ENCODE results near the gene NPL. TPM values are rescaled to one million over a fixed set of nuclear protein-coding genes. Genes with fewer than 3 reads are reported as not detected.
A peak's percentile ranks its signal among the peaks of the same experiment; 100 is the strongest.

The NPL gene
- total and polyA plus RNA-seq, 12 donors: 1.4 to 26.5 (median 3.1) TPM

GRCh38 chr1:182784556-182785171 is 4.9 kb upstream of the NPL start:
- Histone ChIP-seq H3K9me3 (no peaks in the 10 kb centered on the region), H3K4me1 (peaks cover 0 to 21% (median under 1%) of the 10 kb centered on the region in 9 donors), H3K27me3 (no peaks in the 10 kb centered on the region), H3K27ac (no peak overlapping the region), H3K36me3 (no peaks in the 10 kb centered on the region), H3K4me3 (no peak overlapping the region)
- intact Hi-C loops (cut with DNase I): loop anchor here (1.0 to 10.0 kb wide), 11 partner anchors 107 to 702 kb away; partner anchors contain the start of gene RGSL1 (in 1 of the 10)
- DNase-seq (peak in 1 of 2 donors; percentile 30), ATAC-seq (no peak)
- TF ChIP-seq CTCF (IDR thresholded peaks at IDR 0.05): peak; percentile 45 to 87 (median 78)
- WGBS, 2 donors: 38 to 51% methylated on average over 4 of the region's 4 CpGs

GRCh38 chr1:182785181-182785580 is 4.4 kb upstream of the NPL start:
- H3K27ac ChIP-seq: no peak overlapping the region
- WGBS, 2 donors: 74 to 78% methylated on average over 2 of the region's 2 CpGs
- H3K27me3 ChIP-seq: no peaks in the 10 kb centered on the region
- intact Hi-C loops (cut with DNase I): loop anchor here (2.0 to 10.0 kb wide), 8 partner anchors 110 to 703 kb away; partner anchors contain the start of gene RGSL1 (in 1 of the 10)
- no peak for TF ChIP-seq CTCF (IDR thresholded peaks at IDR 0.05)
- peaks cover 0 to 26% (median 6%) of the 10 kb centered on the region in 9 donors for H3K4me1 ChIP-seq
- no peaks in the 10 kb centered on the region for H3K36me3 ChIP-seq
- ATAC-seq (no peak), DNase-seq (no peak)
- H3K4me3 ChIP-seq: no peak overlapping the region
- no peaks in the 10 kb centered on the region for H3K9me3 ChIP-seq

DNA sequence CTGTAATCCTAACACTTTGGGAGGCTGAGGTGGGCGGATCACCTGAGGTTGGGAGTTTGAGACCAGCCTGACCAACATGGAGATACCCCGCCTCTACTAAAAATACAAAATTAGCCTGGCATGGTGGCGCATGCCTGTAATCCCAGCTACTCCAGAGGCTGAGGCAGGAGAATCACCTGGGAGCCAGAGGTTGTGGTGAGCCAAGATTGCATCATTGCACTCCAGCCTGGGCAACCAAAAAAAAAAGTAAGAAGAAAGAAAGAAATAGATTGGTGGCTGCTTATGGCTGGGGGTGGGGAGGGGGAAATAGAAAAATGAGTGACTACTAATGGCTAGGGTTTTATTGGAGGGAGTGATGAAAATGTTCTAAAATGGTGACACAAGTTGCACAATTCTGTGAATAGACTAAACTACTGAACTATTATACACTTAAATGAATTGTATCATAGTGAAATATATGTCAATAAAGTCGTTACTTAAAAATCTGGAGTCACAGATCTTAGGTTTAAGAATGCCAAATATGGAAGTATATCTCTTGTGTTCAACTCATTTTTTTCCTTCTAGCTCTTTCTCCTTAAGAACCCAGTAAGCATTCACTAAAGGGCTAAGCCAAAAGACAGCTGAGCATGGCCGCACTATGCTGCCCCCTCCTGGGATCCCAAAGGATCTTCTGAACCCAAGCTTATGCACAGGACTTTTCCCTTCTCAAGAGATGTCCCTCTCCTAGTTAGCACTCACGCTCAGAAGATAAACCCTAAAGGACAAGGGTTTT is 3.2 kb upstream of the NPL start:
- H3K9me3 ChIP-seq: no peaks in the 10 kb centered on the region
- H3K4me1 ChIP-seq: peaks cover 0 to 29% (median 7%) of the 10 kb centered on the region in 9 donors
- no peaks in the 10 kb centered on the region for H3K36me3 ChIP-seq
- H3K27ac ChIP-seq: no peak overlapping the region
- no peaks in the 10 kb centered on the region for H3K27me3 ChIP-seq
- H3K4me3 ChIP-seq: no peak overlapping the region
- TF ChIP-seq CTCF (IDR thresholded peaks at IDR 0.05): peak; percentile 39 to 77 (median 73)
- WGBS, 2 donors: 61 to 64% methylated on average over 6 of the region's 6 CpGs
- DNase-seq (peak; percentile 59 to 61), ATAC-seq (peak in 4 of 8 donors; percentile 37 to 48 (median 43))
- intact Hi-C loops (cut with DNase I): loop anchor here in 9 of 10 donors (5.0 to 10.0 kb wide), 7 partner anchors 112 to 704 kb away; partner anchors contain the start of gene RGSL1 (in 1 of the 9)

- Histone ChIP-seq H3K27me3 (no peaks in the 10 kb centered on the region), H3K4me3 (no peak overlapping the region), H3K4me1 (peaks cover 0 to 27% (median 7%) of the 10 kb centered on the region in 9 donors), H3K36me3 (no peaks in the 10 kb centered on the region), H3K9me3 (no peaks in the 10 kb centered on the region), H3K27ac (no peak overlapping the region)
- intact Hi-C loops (cut with DNase I): loop anchor here in 9 of 10 donors (5.0 to 10.0 kb wide), 7 partner anchors 112 to 705 kb away; partner anchors contain the start of gene RGSL1 (in 1 of the 9)
- no peak for ATAC-seq
- DNase-seq: no peak
- TF ChIP-seq CTCF (IDR thresholded peaks at IDR 0.05): peak in 1 of 9 donors; percentile 9
- 61 to 71% methylated on average over 4 of the region's 4 CpGs for WGBS, 2 donors
Observed at GRCh38 chr1:182786995-182787324, 2.6 kb upstream of the NPL start.
